Erythroblast (primary cell): Measurements from ENCODE around the gene ARHGAP1.

Source experiments
- GATA1 ChIP-seq: IDR thresholded peaks from 2 replicates; pipeline ENCODE4 v1.6.1; 2011; ENCODE audit warnings: low read depth, mild to moderate bottlenecking, control low read depth, low read length, moderate library complexity
- POLR2A ChIP-seq: IDR thresholded peaks from 2 replicates; pipeline ENCODE4 v1.6.1; 2011; ENCODE audit warnings: mild to moderate bottlenecking, low read length

GRCh38 chr11:46695345-46696211, 4.8 kb downstream of the ARHGAP1 start:
- no peak for TF ChIP-seq POLR2A
- TF ChIP-seq GATA1 = no peak
